OCI-LY7 (cell line): ENCODE measurements around the gene ISG20L2. TPM values are rescaled to one million over a fixed set of nuclear protein-coding genes. Genes with fewer than 3 reads are reported as not detected.

Source experiments
- BruUV-seq: library from RNA; stranded (reverse); fragments of 400-500 nt; replicated peaks from 2 replicates; lab custom pipeline; 2021; lab: Mats Ljungman, UMichigan
- CTCF ChIA-PET: fragments of 300-600 bp; sonication (Branson Sonifier 250); formaldehyde crosslinking; loops from one replicate; lab custom pipeline; 2022; ENCODE audit warnings: antibody characterized with exemption; ENCODE audit not compliant: unreplicated experiment; lab: Charles Lee
- POLR2A ChIA-PET: fragments of 300-600 bp; sonication (Branson Sonifier 250); formaldehyde crosslinking; loops from one replicate; lab custom pipeline; 2022; ENCODE audit warnings: antibody characterized with exemption; lab: Charles Lee
- DNase-seq: peaks from one replicate; pipeline ENCODE4 v3.0.0-alpha.2; 2015; ENCODE audit warnings: low spot score
- H2AFZ ChIP-seq: fragments of 200-600 bp; sonication (generic), shearing (Covaris generic); 2 replicates; pipeline ENCODE4 v1.6.1; 2014; ENCODE audit warnings: mild to moderate bottlenecking, antibody characterized with exemption, low read length, moderate library complexity
- H3K27ac ChIP-seq: fragments of 200-600 bp; sonication (generic); 2 replicates; pipeline ENCODE4 v1.5.1; 2014; ENCODE audit warnings: mixed run types, low read depth, mild to moderate bottlenecking, moderate library complexity, low read length, inconsistent platforms; ENCODE audit not compliant: poor library complexity, severe bottlenecking
- H3K36me3 ChIP-seq: fragments of 200-600 bp; sonication (generic); 2 replicates; pipeline ENCODE4 v1.6.1; 2014; ENCODE audit warnings: mild to moderate bottlenecking, antibody characterized with exemption, low read length, moderate library complexity, mixed read lengths; ENCODE audit not compliant: insufficient read depth
- H3K4me1 ChIP-seq: fragments of 200-600 bp; sonication (generic); 2 replicates; pipeline ENCODE4 v1.5.1; 2014; ENCODE audit warnings: mild to moderate bottlenecking, low read length; ENCODE audit not compliant: insufficient read depth, poor library complexity, severe bottlenecking
- H3K4me2 ChIP-seq: fragments of 200-600 bp; sonication (generic); 2 replicates; pipeline ENCODE4 v1.6.1; 2014; ENCODE audit warnings: mild to moderate bottlenecking, low read length
- H3K4me3 ChIP-seq: fragments of 200-600 bp; sonication (generic); 2 replicates; pipeline ENCODE4 v1.5.1; 2014; ENCODE audit warnings: mild to moderate bottlenecking, low read depth, low read length; ENCODE audit not compliant: poor library complexity, severe bottlenecking
- H3K79me2 ChIP-seq: fragments of 200-600 bp; sonication (generic); 2 replicates; pipeline ENCODE4 v1.6.1; 2016; ENCODE audit warnings: low read depth, mild to moderate bottlenecking, low read length, moderate library complexity, mixed read lengths; ENCODE audit not compliant: insufficient read depth
- H3K9me2 ChIP-seq: fragments of 200-600 bp; sonication (generic); 2 replicates; pipeline ENCODE4 v1.6.1; 2016; ENCODE audit warnings: mild to moderate bottlenecking, low read length, mixed read lengths; ENCODE audit not compliant: insufficient read depth
- H3K9me3 ChIP-seq: fragments of 200-600 bp; sonication (generic); 2 replicates; pipeline ENCODE4 v1.6.1; 2014; ENCODE audit warnings: mild to moderate bottlenecking, mixed run types, low read length, mixed read lengths
- H4K20me1 ChIP-seq: fragments of 200-600 bp; sonication (generic); 2 replicates; pipeline ENCODE4 v1.6.1; 2014; ENCODE audit warnings: mild to moderate bottlenecking, antibody characterized with exemption, low read length, moderate library complexity, mixed read lengths; ENCODE audit not compliant: insufficient read depth
- EZH2phosphoT487 ChIP-seq: fragments of 200-600 bp; sonication (generic); IDR thresholded peaks from 2 replicates; pipeline ENCODE4 v1.6.1; 2018; ENCODE audit warnings: low read depth, borderline replicate concordance, mild to moderate bottlenecking, mixed run types, antibody characterized with exemption, low read length, moderate library complexity, mixed read lengths
- intact Hi-C: fragments of 100-400 bp; cut with micrococcal nuclease; formaldehyde crosslinking; loops from one replicate; pipeline ENCODE4 v1.10.0; 2022; ENCODE audit not compliant: unreplicated experiment
- total RNA-seq, 2 experiments: library from RNA; depleted of rRNA in 1 of 2; stranded (reverse); fragments of >200 nt in 1 of 2; shearing (Covaris generic) in 1 of 2; gene quantifications; 2 replicates each; pipeline ENCODE4 v1.2.3, GENCODE V29; 2014 to 2022
- TF ChIP-seq, protein P1 (sequence below): fragments of 200-600 bp; sonication (generic); conservative IDR thresholded peaks from 2 replicates; pipeline ENCODE4 v1.5.1; 2014; ENCODE audit warnings: mild to moderate bottlenecking, antibody characterized with exemption, low read length, moderate library complexity, mixed read lengths

Gene ISG20L2
- total RNA-seq, 2 experiments from 2014 or later: 37.9 to 74.1 TPM

DNA sequence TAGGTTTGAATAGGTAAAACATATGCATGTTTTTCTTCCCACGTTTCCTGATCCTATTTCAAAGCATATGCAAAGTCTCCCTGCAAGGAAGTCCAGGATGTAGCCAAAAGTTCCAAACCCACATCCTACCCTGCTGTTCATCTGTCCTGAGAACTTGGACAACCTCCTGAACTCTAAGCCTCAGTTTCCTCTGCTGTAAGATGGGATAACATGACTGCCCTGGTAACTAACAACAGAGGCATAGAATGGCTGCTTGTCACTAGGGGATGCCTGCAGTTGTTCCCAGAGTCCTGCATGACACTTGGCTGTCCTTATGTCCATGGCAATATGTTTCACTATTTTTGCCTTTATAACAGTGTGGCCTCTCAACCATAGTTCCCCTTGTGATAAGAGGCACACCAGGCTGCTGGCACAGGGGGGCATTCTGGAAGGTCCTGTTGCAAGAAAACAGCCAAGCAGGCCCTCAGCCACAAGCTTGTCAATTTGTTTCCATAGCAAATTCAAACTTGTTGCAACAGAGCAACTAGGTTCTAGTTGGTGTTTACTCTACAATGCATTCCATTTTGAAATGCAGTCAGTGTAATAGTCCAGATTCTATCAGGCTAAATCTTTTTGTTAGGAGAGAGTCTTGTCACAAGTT, 24.4 kb upstream of the ISG20L2 start:
- Histone ChIP-seq H3K4me1 (peaks cover 31% of the 10 kb centered on the region), H2AFZ (no peak overlapping the region; the same call in 1 of the 2 replicates), H3K79me2 (peaks cover 49% of the 10 kb centered on the region), H3K4me3 (peak overlapping the region; percentile 85), H3K9me2 (no peaks in the 10 kb centered on the region), H3K9me3 (no peaks in the 10 kb centered on the region), H3K4me2 (peak overlapping the region; percentile 73), H4K20me1 (no peaks in the 10 kb centered on the region), H3K36me3 (peaks cover 33% of the 10 kb centered on the region), H3K27ac (peak overlapping the region; percentile 81)
- intact Hi-C loops: loop anchor here (10.0 kb wide), 1 partner anchor 248 kb away; the partner anchor contains the start of gene MEF2D
- CTCF ChIA-PET: interaction anchor here (0.6 to 2.0 kb wide), 2 partner anchors 26 to 129 kb away, joined by 3 to 9 read pairs; no protein-coding TSS in a partner anchor
- TF ChIP-seq, protein P1, sequence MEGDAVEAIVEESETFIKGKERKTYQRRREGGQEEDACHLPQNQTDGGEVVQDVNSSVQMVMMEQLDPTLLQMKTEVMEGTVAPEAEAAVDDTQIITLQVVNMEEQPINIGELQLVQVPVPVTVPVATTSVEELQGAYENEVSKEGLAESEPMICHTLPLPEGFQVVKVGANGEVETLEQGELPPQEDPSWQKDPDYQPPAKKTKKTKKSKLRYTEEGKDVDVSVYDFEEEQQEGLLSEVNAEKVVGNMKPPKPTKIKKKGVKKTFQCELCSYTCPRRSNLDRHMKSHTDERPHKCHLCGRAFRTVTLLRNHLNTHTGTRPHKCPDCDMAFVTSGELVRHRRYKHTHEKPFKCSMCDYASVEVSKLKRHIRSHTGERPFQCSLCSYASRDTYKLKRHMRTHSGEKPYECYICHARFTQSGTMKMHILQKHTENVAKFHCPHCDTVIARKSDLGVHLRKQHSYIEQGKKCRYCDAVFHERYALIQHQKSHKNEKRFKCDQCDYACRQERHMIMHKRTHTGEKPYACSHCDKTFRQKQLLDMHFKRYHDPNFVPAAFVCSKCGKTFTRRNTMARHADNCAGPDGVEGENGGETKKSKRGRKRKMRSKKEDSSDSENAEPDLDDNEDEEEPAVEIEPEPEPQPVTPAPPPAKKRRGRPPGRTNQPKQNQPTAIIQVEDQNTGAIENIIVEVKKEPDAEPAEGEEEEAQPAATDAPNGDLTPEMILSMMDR: no peak
- no peak for TF ChIP-seq EZH2phosphoT487
- POLR2A ChIA-PET: interaction anchor here (1.0 to 2.0 kb wide), 6 partner anchors 8 to 27 kb away, joined by 6 to 10 read pairs (median 7); partner anchors contain the start of genes MRPL24 and PRCC
- DNase-seq: peak; percentile 32
- no TSS peak for BruUV-seq

DNA sequence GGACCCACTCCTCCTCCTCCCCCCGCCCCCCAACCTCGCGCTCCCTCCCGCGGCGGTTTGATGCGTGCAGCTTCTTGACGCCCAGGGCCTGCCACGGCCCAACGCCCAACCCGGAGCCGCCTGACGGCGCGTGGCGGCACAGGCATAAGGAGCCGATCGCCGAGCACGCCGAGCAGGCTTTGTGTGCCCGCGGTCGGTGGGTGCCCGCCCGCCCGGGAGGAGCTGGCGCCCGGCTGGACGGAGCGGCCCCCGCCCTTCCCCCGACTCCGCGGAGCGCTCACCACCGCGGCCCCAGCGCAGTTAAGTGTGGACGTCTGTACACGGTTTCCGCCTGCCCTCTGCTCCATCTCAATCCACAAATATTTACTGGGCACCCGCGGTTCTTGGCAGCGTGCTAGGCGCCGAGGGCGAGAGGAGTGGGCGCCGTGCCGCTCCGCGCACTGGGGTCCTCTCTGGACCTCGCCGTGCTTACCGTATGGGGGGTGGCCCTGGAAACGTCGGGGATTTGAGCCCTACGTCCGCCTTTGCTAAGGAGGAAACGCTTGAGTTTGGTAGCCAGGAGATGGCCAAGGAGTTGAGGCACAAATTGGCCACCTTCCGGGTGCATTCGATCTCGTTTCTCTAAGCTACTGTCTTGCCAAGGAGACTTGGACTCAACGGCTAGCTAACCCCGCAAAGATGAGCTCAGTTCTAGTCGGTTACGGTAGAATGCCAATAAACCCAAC, 23.4 kb upstream of the ISG20L2 start:
- Histone ChIP-seq H3K36me3 (peaks cover 39% of the 10 kb centered on the region), H3K4me3 (peak overlapping the region; percentile 85), H3K79me2 (peaks cover 58% of the 10 kb centered on the region), H3K27ac (peak overlapping the region; percentile 81), H3K4me2 (peak overlapping the region; percentile 73), H3K4me1 (peaks cover 41% of the 10 kb centered on the region), H3K9me2 (no peaks in the 10 kb centered on the region), H4K20me1 (no peaks in the 10 kb centered on the region), H3K9me3 (no peaks in the 10 kb centered on the region), H2AFZ (peak overlapping the region; percentile 77; the same call in 1 of the 2 replicates)
- intact Hi-C loops: loop anchor here (1.0 to 10.0 kb wide), 4 partner anchors 10 to 247 kb away; partner anchors contain the start of genes ISG20L2, MEF2D, METTL25B and PRCC
- TF ChIP-seq, protein P1: no peak
- no peak for TF ChIP-seq EZH2phosphoT487
- BruUV-seq: no TSS peak
- ChIA-PET POLR2A (interaction anchor here (0.6 to 2.0 kb wide), 8 partner anchors 9 to 91 kb away, joined by 3 to 10 read pairs (median 7); partner anchors contain the start of genes MRPL24 and PRCC), CTCF (interaction anchor here (0.6 to 2.0 kb wide), 5 partner anchors 23 to 135 kb away, joined by 3 to 9 read pairs (median 3); partner anchors contain the start of gene ISG20L2)
- DNase-seq: peak; percentile 97
